Effector CD4-positive, alpha-beta T cell (primary cell): ENCODE results near the gene GFOD1.
A peak's percentile ranks its signal among the peaks of the same experiment; 100 is the strongest.
"Not testable (repeated sequence)": the region's sequence is repeated elsewhere in the genome, so short reads cannot be mapped to it uniquely, and the experiment has no call there.

Source experiments
- DNase-seq: peaks from one replicate; pipeline ENCODE4 v3.0.0-alpha.2; 2020

Gene GFOD1

GRCh38 chr6:13511913-13512717, 24.7 kb upstream of the GFOD1 start:
- no peak for DNase-seq

GRCh38 chr6:13511141-13511571, 23.8 kb upstream of the GFOD1 start:
- not testable (repeated sequence) for DNase-seq

- DNase-seq = not testable (repeated sequence)
These were observed 23.0 kb upstream of the GFOD1 start for GRCh38 chr6:13510433-13510832.

GRCh38 chr6:13508711-13509705, 21.6 kb upstream of the GFOD1 start:
- DNase-seq = no peak

DNA sequence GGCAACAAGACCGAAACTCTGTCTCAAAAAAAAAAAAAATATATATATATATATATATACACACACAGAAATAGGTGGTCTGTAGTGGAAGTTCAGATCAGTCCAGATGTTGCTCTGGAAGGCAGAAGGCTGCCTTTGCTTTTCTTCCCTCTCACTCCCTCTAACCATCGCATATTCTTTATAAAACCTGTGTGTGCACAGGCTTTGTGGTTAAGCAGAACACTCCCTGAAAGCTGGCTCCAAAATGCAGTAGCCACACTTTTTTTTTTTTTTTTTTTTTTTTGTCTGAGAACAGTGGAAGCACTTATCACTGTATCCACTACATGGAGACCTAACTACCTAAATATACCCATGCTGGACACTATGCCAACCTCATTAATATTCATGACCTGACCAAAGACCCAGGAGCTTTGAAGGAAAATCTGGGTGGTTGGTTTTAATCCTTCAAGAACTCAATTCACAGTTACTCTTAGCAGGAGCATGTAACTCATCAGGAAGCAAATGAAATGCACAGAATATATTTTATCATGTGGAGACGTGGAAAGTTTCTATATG, 20.0 kb upstream of the GFOD1 start:
- no peak for DNase-seq

- DNase-seq = no peak
These were observed 17.9 kb upstream of the GFOD1 start for GRCh38 chr6:13505345-13505734.

DNA sequence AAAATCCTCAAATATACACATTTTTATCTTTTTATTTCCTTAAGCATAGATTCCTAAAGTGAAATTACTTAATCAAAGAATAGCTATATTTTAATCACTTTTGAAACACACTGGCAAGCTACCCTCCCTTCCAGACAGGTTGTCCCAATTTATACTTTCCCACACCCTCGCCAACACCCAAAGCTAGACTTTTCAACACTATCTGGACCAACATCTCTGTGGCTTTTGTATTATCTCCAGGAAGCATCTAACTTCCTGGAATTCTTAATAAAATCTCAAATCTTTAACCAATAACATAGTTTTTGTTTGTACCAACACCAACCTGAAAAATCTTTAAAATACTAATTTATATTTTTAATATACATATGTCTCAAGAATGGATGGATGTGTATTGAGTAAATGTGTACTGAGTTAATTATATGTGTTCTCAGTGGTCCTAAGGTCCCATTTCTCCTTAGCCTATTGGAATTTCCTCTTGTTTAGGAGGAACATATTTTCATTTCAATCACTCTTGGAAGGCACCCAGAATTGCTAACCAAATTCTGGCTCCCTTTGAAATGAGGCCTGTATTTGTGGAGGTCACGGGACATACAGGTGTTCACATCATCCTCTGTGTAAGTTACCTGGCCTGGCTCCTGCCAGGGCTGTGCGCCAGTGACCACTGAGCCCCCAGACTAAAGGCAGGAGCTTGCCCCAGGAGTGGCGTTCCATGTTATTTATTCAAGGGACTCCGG, 17.4 kb upstream of the GFOD1 start:
- DNase-seq = no peak

GRCh38 chr6:13500915-13501314, 13.5 kb upstream of the GFOD1 start:
- DNase-seq = no peak

- DNase-seq = no peak
These were observed 12.9 kb upstream of the GFOD1 start for GRCh38 chr6:13500264-13500663.

DNA sequence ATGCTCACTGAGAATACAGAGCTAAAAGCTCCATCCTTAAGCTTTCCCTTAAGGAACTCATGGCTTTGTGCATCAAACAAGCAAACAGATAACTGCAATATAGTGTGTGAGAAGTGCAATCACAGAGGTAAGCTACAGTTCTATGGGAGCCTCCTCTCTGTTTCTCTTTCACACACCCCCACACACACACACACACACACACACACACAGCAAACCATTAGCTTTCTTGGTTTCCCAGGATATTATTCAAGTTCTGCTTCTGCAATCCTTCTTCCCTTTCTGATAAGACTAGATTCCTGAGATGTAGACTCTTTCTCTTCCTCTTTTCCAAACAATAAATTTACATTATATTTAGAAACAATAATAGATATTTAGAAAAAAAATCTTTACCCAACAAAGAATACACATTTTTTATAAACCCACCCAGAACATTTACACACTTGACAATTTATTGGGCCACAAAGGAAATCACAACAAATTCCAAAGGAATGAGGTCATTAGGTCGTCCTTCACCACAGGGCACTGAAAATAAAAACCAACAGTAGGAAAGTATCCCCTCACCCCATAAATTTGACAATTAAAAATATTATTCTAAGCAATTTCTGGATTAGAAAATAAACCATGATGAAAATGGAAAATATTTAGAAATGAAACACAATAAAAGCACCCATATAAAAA, 9.3 kb upstream of the GFOD1 start:
- no peak for DNase-seq

DNA sequence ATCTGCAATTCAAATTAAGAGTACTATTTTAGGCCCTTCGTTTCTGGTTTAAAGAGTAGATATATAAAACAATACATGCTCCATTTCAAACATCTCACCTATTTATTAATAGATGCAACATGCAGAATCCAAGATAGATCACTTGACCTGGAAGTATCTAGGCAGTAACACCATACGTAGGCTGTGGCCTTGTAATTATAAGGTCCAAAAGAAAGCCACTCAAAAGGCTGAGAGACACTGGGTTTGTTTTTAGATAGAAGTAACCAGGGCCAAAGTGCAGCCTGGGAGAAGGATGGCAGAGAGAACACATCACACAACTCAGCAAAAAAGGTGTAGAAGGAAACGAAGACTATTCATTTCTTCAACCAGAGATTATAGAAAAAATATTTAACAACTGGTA, 8.4 kb upstream of the GFOD1 start:
- no peak for DNase-seq

GRCh38 chr6:13495112-13495776, 7.8 kb upstream of the GFOD1 start:
- DNase-seq = no peak

DNA sequence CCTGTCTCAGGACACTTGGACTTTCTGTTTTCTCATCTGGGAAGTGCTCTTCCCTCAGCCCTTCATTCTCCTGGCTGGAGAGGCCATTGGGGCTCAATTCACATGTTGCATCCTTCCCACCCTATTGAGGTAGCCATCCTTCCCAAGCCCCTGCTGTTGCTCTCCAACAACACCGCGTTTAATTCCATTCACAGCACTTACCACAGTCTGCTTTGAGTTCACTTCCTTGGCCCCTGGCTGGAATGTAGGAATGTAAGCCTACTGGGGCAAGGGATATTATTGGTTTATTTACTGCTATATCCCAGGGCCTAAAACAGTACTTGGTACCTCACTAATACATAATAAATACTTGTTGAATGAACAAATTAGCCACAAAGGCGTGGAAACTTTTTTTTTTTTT, 6.7 kb upstream of the GFOD1 start:
- DNase-seq = no peak

- no peak for DNase-seq
These were observed 5.7 kb upstream of the GFOD1 start for GRCh38 chr6:13493147-13493546.

- DNase-seq = no peak
These were observed 5.0 kb upstream of the GFOD1 start for GRCh38 chr6:13492357-13492756.

DNA sequence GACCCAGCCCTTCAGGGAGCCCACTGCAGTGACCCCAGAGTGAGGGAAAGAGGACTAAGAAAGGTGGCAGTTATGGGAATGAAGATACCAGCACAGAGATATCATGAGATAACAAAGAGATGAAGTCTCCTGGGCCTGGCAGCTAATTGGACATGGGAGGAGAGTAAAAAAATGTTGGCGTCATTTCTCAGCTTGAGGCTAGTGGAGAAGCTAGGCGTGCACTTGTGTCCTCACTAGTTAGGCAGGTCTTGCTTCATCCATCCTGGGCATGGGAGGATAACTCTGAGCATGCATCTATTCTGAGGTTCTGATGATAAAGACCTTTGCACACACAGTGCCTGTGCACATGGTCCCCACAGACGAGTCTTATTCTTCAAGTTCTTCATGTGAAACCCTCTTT, 4.1 kb upstream of the GFOD1 start:
- no peak for DNase-seq

DNA sequence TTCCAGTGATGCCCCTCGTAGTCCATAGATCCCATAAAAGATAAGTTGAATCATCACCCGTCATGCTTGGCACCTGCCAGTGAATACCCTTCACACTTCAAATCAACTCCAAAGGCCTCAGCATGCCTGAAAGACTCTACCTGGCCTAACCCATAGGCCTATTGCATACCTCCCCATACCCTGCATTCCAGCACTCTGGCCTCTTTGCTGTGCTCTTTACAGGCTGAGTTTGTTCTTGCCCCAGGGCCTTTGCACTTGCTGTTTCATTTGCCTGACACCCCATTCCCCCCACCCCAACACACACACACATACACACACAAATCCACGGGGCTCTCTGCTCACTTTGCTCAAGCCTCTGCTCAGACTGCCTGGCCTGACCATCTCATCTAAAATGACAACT, 3.0 kb upstream of the GFOD1 start:
- no peak for DNase-seq

GRCh38 chr6:13488896-13489237, 1.5 kb upstream of the GFOD1 start:
- DNase-seq = no peak

DNA sequence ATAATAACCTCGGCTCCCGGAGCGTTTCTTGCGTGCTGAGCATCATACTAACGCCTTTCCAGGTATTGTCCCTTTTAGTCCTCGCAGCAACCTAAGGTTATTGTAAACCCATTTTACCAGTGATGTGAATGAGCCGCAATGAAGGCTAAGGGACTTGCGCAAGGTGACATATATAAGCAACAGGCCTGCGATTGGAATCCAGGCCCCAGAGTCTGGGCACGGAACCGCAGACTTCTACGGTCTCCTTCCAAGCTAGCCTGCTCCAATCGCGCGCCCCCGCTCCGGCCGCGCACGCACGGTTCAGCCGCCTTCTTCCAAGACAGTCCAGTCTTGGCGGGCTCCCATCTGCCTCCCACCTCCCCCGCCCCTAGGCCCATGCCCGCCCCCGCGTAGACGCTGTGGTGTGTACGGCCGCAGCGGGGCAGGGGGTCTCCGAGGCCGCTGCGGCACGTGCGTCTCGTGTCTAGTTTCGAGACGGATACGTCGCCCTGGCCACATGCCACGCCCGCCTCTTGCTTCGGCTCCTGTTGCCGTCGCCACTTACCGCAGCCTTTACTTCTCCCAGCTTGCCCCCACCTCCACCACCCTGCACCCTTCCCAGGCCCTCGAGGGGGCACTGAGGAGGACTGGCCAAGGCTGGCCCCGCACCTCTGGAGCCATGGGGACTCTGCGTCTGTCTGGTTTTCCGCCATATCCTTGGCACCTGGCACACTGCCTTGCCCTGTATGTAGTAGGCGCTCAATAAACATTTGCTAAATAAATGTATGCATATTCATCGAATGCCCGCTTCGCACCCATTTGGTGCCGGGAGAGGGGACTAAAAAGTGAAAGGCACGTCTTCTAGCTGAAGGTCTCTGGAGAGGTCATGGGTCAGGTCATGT, 855 bp upstream of the GFOD1 start:
- DNase-seq = no peak

GRCh38 chr6:13486679-13487121, 700 bp downstream of the GFOD1 start:
- DNase-seq = peak; percentile 39
